Type B pancreatic cell (in vitro differentiated cells): ENCODE data around the gene KAZN. TPM values are rescaled to one million over a fixed set of nuclear protein-coding genes. Genes with fewer than 3 reads are reported as not detected.

ENCODE experiments used
- DNase-seq: peaks from one replicate; pipeline ENCODE4 v3.0.0; 2021; ENCODE audit warnings: mixed read lengths; ENCODE audit not compliant: unreplicated experiment; ENCODE audit errors: extremely low spot score
- H3K27ac Mint-ChIP-seq: 2 replicates; pipeline ENCODE4 v1.8.0; 2021; ENCODE audit warnings: mild to moderate bottlenecking, mixed read lengths
- H3K27me3 Mint-ChIP-seq: 2 replicates; pipeline ENCODE4 v1.8.0; 2021; ENCODE audit warnings: mixed read lengths
- H3K36me3 Mint-ChIP-seq: 2 replicates; pipeline ENCODE4 v1.8.0; 2021; ENCODE audit warnings: mixed read lengths
- H3K4me1 Mint-ChIP-seq: one replicate; pipeline ENCODE4 v1.8.0; 2021; ENCODE audit warnings: mixed read lengths; ENCODE audit not compliant: unreplicated experiment
- H3K4me3 Mint-ChIP-seq: 2 replicates; pipeline ENCODE4 v1.8.0; 2021; ENCODE audit warnings: mild to moderate bottlenecking, mixed read lengths
- H3K9me3 Mint-ChIP-seq: 2 replicates; pipeline ENCODE4 v1.8.0; 2021; ENCODE audit warnings: mixed read lengths
- total RNA-seq: library from RNA; stranded (reverse); gene quantifications from 2 replicates; pipeline ENCODE4 v1.2.1, GENCODE V29; 2021; ENCODE audit warnings: low replicate concordance
- TF ChIP-seq, protein P1 (sequence below): fragments of 200-600 bp; sonication (generic); conservative IDR thresholded peaks from 2 replicates; pipeline ENCODE4 v1.5.0; 2021; ENCODE audit warnings: antibody characterized with exemption, mild to moderate bottlenecking

KAZN gene
- total RNA-seq, 1 donor from 2014 or later = 33.7 TPM

DNA sequence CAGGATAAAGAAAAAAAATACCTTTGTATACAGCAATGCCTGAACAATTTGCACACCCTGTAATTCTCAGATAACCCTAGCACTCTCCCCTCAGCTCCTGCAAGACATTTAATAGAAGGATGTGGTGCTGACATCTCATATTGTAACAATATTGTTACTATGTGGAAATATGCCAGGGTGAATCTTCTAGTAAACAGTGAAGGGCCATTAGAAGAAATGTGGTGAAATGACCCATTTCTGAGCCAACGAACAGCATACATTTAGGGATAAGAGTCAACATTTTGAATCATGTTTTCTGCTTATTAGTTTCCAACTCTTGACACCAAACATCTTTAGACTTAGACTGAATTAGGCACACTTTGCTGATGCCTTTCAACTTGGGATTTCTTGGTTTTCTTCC is 188.2 kb downstream of the KAZN start:
- peaks cover 32% of the 10 kb centered on the region for H3K4me1 Mint-ChIP-seq
- H3K27me3 Mint-ChIP-seq = no peaks in the 10 kb centered on the region
- no peak for DNase-seq

DNA sequence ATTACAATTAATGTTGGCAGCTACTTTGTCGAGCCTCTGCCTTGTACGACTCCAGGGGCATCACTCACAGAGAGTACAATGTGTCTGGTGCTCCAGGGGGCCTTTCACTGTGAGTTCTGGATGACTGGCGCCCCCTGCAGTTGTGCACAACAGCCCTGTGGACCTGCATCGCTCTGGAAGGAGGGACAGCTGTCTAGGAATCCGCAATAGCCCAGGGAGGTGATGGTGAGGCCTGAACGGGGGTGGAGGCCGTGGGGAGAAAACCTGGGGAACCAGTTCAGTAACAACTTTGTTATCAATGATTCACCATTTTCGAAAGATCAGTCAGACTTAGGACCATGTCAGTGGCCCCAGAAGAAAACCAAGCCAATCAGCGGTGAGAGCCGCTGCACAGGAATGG is 189.1 kb downstream of the KAZN start:
- H3K27ac Mint-ChIP-seq = peak overlapping the region; percentile 34
- no peaks in the 10 kb centered on the region for H3K27me3 Mint-ChIP-seq
- H3K36me3 Mint-ChIP-seq = no peaks in the 10 kb centered on the region
- DNase-seq = no peak
- H3K4me3 Mint-ChIP-seq = no peak overlapping the region
- H3K9me3 Mint-ChIP-seq = no peaks in the 10 kb centered on the region
- TF ChIP-seq, protein P1, sequence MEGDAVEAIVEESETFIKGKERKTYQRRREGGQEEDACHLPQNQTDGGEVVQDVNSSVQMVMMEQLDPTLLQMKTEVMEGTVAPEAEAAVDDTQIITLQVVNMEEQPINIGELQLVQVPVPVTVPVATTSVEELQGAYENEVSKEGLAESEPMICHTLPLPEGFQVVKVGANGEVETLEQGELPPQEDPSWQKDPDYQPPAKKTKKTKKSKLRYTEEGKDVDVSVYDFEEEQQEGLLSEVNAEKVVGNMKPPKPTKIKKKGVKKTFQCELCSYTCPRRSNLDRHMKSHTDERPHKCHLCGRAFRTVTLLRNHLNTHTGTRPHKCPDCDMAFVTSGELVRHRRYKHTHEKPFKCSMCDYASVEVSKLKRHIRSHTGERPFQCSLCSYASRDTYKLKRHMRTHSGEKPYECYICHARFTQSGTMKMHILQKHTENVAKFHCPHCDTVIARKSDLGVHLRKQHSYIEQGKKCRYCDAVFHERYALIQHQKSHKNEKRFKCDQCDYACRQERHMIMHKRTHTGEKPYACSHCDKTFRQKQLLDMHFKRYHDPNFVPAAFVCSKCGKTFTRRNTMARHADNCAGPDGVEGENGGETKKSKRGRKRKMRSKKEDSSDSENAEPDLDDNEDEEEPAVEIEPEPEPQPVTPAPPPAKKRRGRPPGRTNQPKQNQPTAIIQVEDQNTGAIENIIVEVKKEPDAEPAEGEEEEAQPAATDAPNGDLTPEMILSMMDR = peak; percentile 27
- peaks cover 31% of the 10 kb centered on the region for H3K4me1 Mint-ChIP-seq

More for the DNA sequence above, 188.2 kb downstream of the KAZN start:
- no peak overlapping the region for H3K27ac Mint-ChIP-seq
- no peaks in the 10 kb centered on the region for H3K9me3 Mint-ChIP-seq
- no peak overlapping the region for H3K4me3 Mint-ChIP-seq
- TF ChIP-seq, protein P1 = no peak
- no peaks in the 10 kb centered on the region for H3K36me3 Mint-ChIP-seq

DNA sequence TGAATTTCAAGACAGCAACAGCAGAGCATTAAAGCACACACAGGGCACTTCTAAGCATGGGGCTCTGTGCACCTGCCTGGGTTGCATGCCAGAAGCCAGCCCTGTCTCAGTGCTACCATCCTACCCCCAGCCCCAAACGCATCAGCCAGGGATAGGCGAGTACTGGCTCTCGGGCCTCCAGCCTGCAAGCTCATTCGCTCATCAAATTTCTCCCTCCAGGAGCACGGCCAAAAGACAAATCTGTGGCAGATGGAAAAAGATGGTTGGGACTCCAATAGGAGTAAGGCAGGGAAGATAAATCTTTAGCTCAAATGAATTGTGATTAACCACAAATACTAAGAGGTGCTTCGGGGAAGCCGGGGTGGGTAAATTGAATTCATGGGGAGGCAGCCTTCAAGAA is 189.6 kb downstream of the KAZN start:
- no peak for DNase-seq
- H3K27me3 Mint-ChIP-seq = no peaks in the 10 kb centered on the region
- peak overlapping the region; percentile 34 for H3K27ac Mint-ChIP-seq
- H3K4me3 Mint-ChIP-seq = no peak overlapping the region
- no peaks in the 10 kb centered on the region for H3K36me3 Mint-ChIP-seq
- H3K4me1 Mint-ChIP-seq = peaks cover 30% of the 10 kb centered on the region
- TF ChIP-seq, protein P1 = no peak
- H3K9me3 Mint-ChIP-seq = no peaks in the 10 kb centered on the region

DNA sequence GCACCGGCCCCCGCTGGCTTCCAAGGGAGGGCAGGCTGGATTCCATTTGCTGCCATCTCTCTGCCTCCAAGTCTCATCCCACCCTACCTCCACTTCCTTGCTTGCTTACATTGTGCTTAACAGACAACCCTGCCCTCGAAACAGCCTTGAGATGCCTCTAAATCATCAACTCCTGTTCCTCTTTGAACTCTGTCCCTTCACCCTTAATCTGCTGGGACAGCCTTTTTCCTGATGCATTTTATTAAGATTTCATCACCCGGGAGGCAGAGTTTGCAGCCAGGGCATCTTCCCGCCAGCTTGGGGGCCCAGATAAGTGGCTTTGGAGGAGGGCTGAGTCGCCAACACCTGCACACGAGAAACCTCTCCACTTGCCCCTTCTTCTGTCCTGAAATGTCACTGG is 192.5 kb downstream of the KAZN start:
- TF ChIP-seq, protein P1 = no peak
- no peaks in the 10 kb centered on the region for H3K9me3 Mint-ChIP-seq
- H3K27ac Mint-ChIP-seq = no peak overlapping the region
- DNase-seq = no peak
- H3K4me3 Mint-ChIP-seq = no peak overlapping the region
- H3K36me3 Mint-ChIP-seq = peaks cover 4% of the 10 kb centered on the region
- no peaks in the 10 kb centered on the region for H3K27me3 Mint-ChIP-seq
- H3K4me1 Mint-ChIP-seq = peaks cover 32% of the 10 kb centered on the region

DNA sequence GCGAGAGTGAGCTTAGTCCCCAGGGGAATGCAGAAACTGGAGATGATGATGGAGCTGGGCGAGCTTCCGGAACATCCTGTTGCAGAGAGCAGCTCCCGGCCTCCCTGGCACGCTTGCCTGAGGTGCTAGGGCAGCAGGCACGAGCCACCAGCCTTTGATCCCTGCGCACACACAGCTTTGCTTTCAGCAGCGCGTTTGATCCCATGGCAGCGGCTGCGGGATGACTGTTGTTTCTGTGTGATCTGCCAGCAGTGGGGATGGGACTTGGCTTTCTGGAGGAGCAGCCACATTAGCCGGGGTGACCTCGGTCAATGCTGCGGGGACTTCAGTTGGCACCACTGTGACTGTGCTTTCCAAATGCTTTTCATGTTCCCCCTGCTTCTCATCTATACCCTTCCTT is 193.2 kb downstream of the KAZN start:
- H3K4me1 Mint-ChIP-seq = peaks cover 32% of the 10 kb centered on the region
- H3K9me3 Mint-ChIP-seq = peaks cover 4% of the 10 kb centered on the region
- peaks cover 11% of the 10 kb centered on the region for H3K36me3 Mint-ChIP-seq
- TF ChIP-seq, protein P1 = no peak
- no peaks in the 10 kb centered on the region for H3K27me3 Mint-ChIP-seq
- DNase-seq = no peak
- H3K27ac Mint-ChIP-seq = no peak overlapping the region
- no peak overlapping the region for H3K4me3 Mint-ChIP-seq
